ENCODE results near the gene HHIP.

GRCh38 chr4:144712775-144713174 is 66.8 kb downstream of the HHIP start:
- TF ChIP-seq POLR2A (IDR thresholded peaks at IDR 0.05): no peak
- no peak for TF ChIP-seq CTCF (IDR thresholded peaks at IDR 0.05)
